ENCODE measurements around the gene MYO10.

- no peak for TF ChIP-seq CTCF (IDR thresholded peaks at IDR 0.05; ENCODE audit: poor library complexity)
- TF ChIP-seq EZH2phosphoT487 (IDR thresholded peaks at IDR 0.05; ENCODE audit: low read depth, severe bottlenecking, unreplicated experiment), result no peak
These were observed 291.7 kb downstream of the MYO10 start for GRCh38 chr5:16644301-16644889.
